LNCAP (cell line): Measurements from ENCODE around the gene EFNA5.

Experiments
- TF ChIP-seq, protein P1 (sequence below): fragments of 450-650 bp; IDR thresholded peaks from 2 replicates; pipeline ENCODE4 v1.5.1; 2017; ENCODE audit warnings: mild to moderate bottlenecking

Gene EFNA5

DNA sequence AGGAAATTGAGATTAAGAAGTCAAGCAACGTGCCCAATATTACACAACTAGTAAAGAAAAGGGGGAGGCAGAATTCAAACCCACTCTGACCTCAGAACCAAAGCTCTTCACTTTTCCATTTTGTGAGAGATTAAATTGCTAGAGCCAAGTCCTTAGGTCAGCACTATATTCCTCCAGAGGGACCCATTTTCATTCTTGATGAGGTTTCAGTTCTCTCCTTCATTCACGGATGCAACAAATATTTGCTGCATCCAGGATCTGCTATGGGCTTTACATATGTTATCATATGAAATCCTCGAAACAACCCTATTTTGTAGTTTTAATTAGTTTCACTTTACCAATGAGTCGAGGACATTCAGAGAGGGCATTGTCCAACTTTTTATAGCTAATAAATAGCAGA, 239.2 kb downstream of the EFNA5 start:
- TF ChIP-seq, protein P1, sequence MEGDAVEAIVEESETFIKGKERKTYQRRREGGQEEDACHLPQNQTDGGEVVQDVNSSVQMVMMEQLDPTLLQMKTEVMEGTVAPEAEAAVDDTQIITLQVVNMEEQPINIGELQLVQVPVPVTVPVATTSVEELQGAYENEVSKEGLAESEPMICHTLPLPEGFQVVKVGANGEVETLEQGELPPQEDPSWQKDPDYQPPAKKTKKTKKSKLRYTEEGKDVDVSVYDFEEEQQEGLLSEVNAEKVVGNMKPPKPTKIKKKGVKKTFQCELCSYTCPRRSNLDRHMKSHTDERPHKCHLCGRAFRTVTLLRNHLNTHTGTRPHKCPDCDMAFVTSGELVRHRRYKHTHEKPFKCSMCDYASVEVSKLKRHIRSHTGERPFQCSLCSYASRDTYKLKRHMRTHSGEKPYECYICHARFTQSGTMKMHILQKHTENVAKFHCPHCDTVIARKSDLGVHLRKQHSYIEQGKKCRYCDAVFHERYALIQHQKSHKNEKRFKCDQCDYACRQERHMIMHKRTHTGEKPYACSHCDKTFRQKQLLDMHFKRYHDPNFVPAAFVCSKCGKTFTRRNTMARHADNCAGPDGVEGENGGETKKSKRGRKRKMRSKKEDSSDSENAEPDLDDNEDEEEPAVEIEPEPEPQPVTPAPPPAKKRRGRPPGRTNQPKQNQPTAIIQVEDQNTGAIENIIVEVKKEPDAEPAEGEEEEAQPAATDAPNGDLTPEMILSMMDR: no peak

- TF ChIP-seq, protein P1: no peak
These were observed 240.6 kb downstream of the EFNA5 start for GRCh38 chr5:107430071-107430625.

DNA sequence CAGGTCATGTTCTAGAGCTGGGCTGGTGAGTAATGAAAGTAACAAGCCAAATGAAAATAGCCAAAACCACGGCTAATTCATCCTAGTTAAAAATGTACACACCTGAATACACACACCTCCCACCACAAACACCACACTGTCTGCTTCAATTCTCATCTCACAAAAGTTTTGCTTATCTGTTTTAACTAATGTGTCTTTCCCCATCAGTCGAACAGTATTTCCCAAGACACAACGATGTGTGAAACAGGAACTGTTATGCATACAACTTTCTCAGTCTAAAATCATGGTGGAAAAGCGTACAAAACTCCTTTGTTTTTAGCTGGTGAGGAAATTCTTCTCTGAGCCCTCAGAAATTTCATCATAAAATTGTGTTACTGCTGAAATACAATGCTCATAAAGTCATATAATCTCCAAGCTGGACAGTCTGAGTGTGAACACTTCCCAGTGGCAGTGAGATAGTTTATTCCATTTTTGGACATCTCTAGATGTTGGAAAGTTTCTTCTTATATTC, 242.4 kb downstream of the EFNA5 start:
- TF ChIP-seq, protein P1: no peak

DNA sequence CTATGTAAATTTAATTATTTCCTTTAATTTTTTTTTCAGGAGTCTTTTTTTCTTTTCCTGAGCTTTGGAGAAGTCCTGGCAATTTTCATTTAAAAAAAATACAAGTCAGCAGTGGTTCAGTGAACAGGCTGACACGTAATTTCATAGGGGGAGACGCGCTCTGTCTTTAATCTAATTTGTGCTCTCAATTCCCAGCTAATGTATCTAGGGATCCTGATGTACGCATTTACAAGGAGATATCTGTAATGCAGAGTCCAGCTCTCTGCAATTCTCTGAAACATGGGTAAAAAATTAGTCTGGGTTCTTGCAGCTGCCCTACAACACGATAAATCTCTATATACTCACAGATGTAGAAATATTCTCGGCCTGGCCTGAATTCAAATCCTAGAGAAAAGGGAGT, 243.9 kb downstream of the EFNA5 start:
- TF ChIP-seq, protein P1: no peak

DNA sequence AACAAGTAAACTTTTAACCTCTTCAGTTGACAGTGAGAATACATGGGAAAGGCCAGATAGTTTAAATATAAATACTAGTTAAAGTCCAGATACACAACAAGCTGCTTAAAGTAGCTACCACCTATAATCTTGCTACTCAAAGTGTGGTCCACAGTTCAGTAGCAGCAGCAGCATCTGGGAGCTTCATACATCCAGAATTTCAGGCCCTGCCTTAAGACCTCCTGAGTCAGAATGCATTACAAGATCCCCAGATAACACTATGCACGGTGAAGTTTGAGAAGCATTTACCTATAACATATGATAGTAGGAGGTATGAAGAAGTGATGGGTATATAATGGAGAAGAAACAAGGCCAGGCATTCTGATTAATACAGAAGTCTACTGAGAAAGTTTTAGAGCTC, 244.5 kb downstream of the EFNA5 start:
- TF ChIP-seq, protein P1: no peak

GRCh38 chr5:107425541-107426031, 245.2 kb downstream of the EFNA5 start:
- TF ChIP-seq, protein P1: no peak

GRCh38 chr5:107424491-107424890, 246.2 kb downstream of the EFNA5 start:
- TF ChIP-seq, protein P1: no peak

GRCh38 chr5:107422494-107422893, 248.2 kb downstream of the EFNA5 start:
- TF ChIP-seq, protein P1: no peak
